ENCODE results near the gene ZBTB5.
"Not testable (repeated sequence)": the region's sequence is repeated elsewhere in the genome, so short reads cannot be mapped to it uniquely, and the experiment has no call there.

Gene ZBTB5

DNA sequence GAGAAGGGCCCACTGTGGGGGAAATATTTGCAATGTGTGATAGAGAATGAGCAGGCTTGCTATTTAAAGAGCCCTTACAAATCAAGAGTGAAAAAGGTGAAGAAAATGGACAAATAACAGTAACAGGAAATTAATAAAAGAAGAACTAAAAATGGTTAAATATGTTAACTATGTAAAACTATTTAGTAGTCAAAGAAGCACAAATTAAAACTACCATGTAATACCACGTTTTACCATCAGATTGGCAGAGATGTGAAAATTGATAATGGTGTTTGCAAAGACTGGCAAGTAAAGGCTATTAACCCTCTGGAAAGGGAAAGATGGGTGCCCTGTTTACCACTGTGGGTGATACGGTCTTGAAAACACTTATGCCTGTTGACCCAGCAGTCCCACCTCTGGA is 65.9 kb downstream of the ZBTB5 start:
- no peaks in the 10 kb centered on the region for H3F3A ChIP-seq (ENCODE audit: low read depth)
- H3K4me2 ChIP-seq (ENCODE audit: low read depth, low read length, poor library complexity, severe bottlenecking), result no peak overlapping the region
- TF ChIP-seq EZH2phosphoT487 (IDR thresholded peaks at IDR 0.05; ENCODE audit: borderline replicate concordance), result no peak
- TF ChIP-seq, protein P1, sequence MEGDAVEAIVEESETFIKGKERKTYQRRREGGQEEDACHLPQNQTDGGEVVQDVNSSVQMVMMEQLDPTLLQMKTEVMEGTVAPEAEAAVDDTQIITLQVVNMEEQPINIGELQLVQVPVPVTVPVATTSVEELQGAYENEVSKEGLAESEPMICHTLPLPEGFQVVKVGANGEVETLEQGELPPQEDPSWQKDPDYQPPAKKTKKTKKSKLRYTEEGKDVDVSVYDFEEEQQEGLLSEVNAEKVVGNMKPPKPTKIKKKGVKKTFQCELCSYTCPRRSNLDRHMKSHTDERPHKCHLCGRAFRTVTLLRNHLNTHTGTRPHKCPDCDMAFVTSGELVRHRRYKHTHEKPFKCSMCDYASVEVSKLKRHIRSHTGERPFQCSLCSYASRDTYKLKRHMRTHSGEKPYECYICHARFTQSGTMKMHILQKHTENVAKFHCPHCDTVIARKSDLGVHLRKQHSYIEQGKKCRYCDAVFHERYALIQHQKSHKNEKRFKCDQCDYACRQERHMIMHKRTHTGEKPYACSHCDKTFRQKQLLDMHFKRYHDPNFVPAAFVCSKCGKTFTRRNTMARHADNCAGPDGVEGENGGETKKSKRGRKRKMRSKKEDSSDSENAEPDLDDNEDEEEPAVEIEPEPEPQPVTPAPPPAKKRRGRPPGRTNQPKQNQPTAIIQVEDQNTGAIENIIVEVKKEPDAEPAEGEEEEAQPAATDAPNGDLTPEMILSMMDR (conservative IDR thresholded peaks at IDR 0.05; ENCODE audit: low read length), result no peak

DNA sequence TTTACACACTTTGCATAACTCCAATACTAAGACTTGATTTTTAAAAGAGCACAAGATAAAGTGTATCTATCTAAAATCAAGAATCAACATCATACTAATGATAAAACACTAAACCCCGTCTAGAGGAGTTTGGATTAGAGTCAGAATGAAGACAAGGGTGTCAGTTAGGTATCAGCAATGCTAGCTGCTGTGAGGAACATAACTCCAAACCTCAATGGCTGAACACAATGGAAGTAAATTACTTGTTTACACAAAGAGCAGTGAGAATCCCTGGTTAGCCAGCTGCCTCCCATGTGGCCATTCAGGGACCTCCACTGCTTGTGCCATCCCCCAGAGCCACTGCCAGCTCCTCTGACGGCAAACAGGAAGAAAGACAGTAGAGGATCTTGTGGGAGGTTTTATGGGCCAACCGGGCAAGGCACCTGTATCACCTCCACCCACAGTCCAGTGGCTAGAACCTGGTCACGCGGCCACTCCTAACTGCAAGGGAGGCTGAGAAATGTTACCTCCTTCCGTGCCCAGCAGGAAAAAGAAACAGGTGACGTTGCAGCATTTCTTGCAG is 66.7 kb downstream of the ZBTB5 start:
- H3K4me2 ChIP-seq (ENCODE audit: low read depth, low read length, poor library complexity, severe bottlenecking), result no peak overlapping the region

More for the DNA sequence above, 65.9 kb downstream of the ZBTB5 start:
- no peak overlapping the region for H2AFZ ChIP-seq (ENCODE audit: low read length)
- no peaks in the 10 kb centered on the region for H3K4me1 ChIP-seq (ENCODE audit: insufficient read depth, low read length, poor library complexity, severe bottlenecking)
- H3K27me3 ChIP-seq (ENCODE audit: insufficient read depth, low read length, poor library complexity, severe bottlenecking), result no peaks in the 10 kb centered on the region
- no peaks in the 10 kb centered on the region for H3K79me2 ChIP-seq (ENCODE audit: insufficient read depth, low read length)
- no peak overlapping the region for H3K9ac ChIP-seq (ENCODE audit: low read depth, low read length, poor library complexity, severe bottlenecking)
- H3K4me3 ChIP-seq (ENCODE audit: low read length, poor library complexity, severe bottlenecking), result no peak overlapping the region
- H4K20me1 ChIP-seq (ENCODE audit: insufficient read depth, low read length, poor library complexity, severe bottlenecking), result no peaks in the 10 kb centered on the region
- H3K9me3 ChIP-seq (ENCODE audit: insufficient read depth, low read depth, low read length), result no peaks in the 10 kb centered on the region
- H3K9me2 ChIP-seq (replicated peaks; ENCODE audit: low read depth, low read length), result no peaks in the 10 kb centered on the region
- H3K36me3 ChIP-seq (ENCODE audit: insufficient read depth, low read length), result no peaks in the 10 kb centered on the region

GRCh38 chr9:37397948-37398347 is 67.3 kb downstream of the ZBTB5 start:
- not testable (repeated sequence) for H3K4me3 ChIP-seq (ENCODE audit: low read length, poor library complexity, severe bottlenecking); H3F3A ChIP-seq (ENCODE audit: low read depth); H3K4me2 ChIP-seq (ENCODE audit: low read depth, low read length, poor library complexity, severe bottlenecking); H2AFZ ChIP-seq (ENCODE audit: low read length); H3K9ac ChIP-seq (ENCODE audit: low read depth, low read length, poor library complexity, severe bottlenecking); H3K36me3 ChIP-seq (ENCODE audit: insufficient read depth, low read length); H3K4me1 ChIP-seq (ENCODE audit: insufficient read depth, low read length, poor library complexity, severe bottlenecking); H3K9me3 ChIP-seq (ENCODE audit: insufficient read depth, low read depth, low read length); H3K9me2 ChIP-seq (replicated peaks; ENCODE audit: low read depth, low read length); H4K20me1 ChIP-seq (ENCODE audit: insufficient read depth, low read length, poor library complexity, severe bottlenecking); H3K79me2 ChIP-seq (ENCODE audit: insufficient read depth, low read length); H3K27me3 ChIP-seq (ENCODE audit: insufficient read depth, low read length, poor library complexity, severe bottlenecking)

More for the DNA sequence above, 66.7 kb downstream of the ZBTB5 start:
- Histone ChIP-seq H4K20me1 (ENCODE audit: insufficient read depth, low read length, poor library complexity, severe bottlenecking) (no peaks in the 10 kb centered on the region), H3K4me1 (ENCODE audit: insufficient read depth, low read length, poor library complexity, severe bottlenecking) (no peaks in the 10 kb centered on the region), H3K9me3 (ENCODE audit: insufficient read depth, low read depth, low read length) (no peaks in the 10 kb centered on the region), H3K4me3 (ENCODE audit: low read length, poor library complexity, severe bottlenecking) (no peak overlapping the region), H3K9me2 (replicated peaks; ENCODE audit: low read depth, low read length) (no peaks in the 10 kb centered on the region), H2AFZ (ENCODE audit: low read length) (no peak overlapping the region), H3K36me3 (ENCODE audit: insufficient read depth, low read length) (no peaks in the 10 kb centered on the region), H3K79me2 (ENCODE audit: insufficient read depth, low read length) (no peaks in the 10 kb centered on the region), H3K9ac (ENCODE audit: low read depth, low read length, poor library complexity, severe bottlenecking) (no peak overlapping the region), H3K27me3 (ENCODE audit: insufficient read depth, low read length, poor library complexity, severe bottlenecking) (no peaks in the 10 kb centered on the region), H3F3A (ENCODE audit: low read depth) (no peaks in the 10 kb centered on the region)
- TF ChIP-seq, protein P1 (conservative IDR thresholded peaks at IDR 0.05; ENCODE audit: low read length), result no peak
- TF ChIP-seq EZH2phosphoT487 (IDR thresholded peaks at IDR 0.05; ENCODE audit: borderline replicate concordance), result no peak

DNA sequence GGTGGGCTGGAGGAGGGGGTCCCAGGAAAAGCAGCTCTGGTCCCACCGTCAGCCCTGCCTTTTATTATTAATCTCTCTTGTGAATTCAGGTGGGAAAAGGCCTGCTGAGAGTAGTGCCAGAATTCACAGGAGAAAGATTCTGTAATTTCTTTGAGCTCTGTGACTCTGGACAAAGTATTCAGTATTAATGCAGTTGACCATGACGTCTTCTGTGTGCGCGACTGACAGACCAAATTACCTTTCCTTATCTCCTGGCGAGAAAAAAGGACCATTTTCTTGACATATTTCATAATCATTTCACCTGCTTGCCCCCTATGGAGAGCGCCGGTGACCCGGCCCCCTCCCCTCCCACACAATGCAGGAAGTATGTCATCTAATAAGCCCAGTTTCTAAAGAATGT is 69.6 kb downstream of the ZBTB5 start:
- H3K4me1 ChIP-seq (ENCODE audit: insufficient read depth, low read length, poor library complexity, severe bottlenecking), result no peaks in the 10 kb centered on the region
- no peak overlapping the region for H3K4me2 ChIP-seq (ENCODE audit: low read depth, low read length, poor library complexity, severe bottlenecking)
- H3K9me3 ChIP-seq (ENCODE audit: insufficient read depth, low read depth, low read length), result no peaks in the 10 kb centered on the region
- no peaks in the 10 kb centered on the region for H3K36me3 ChIP-seq (ENCODE audit: insufficient read depth, low read length)
- no peak overlapping the region for H3K4me3 ChIP-seq (ENCODE audit: low read length, poor library complexity, severe bottlenecking)
- H3K79me2 ChIP-seq (ENCODE audit: insufficient read depth, low read length), result no peaks in the 10 kb centered on the region
- no peak for TF ChIP-seq EZH2phosphoT487 (IDR thresholded peaks at IDR 0.05; ENCODE audit: borderline replicate concordance)
- TF ChIP-seq, protein P1 (conservative IDR thresholded peaks at IDR 0.05; ENCODE audit: low read length), result no peak
- no peaks in the 10 kb centered on the region for H3F3A ChIP-seq (ENCODE audit: low read depth)
- no peaks in the 10 kb centered on the region for H4K20me1 ChIP-seq (ENCODE audit: insufficient read depth, low read length, poor library complexity, severe bottlenecking)
- no peaks in the 10 kb centered on the region for H3K9me2 ChIP-seq (replicated peaks; ENCODE audit: low read depth, low read length)
- H3K27me3 ChIP-seq (ENCODE audit: insufficient read depth, low read length, poor library complexity, severe bottlenecking), result no peaks in the 10 kb centered on the region
- no peak overlapping the region for H3K9ac ChIP-seq (ENCODE audit: low read depth, low read length, poor library complexity, severe bottlenecking)
- H2AFZ ChIP-seq (ENCODE audit: low read length), result no peak overlapping the region
